SK-N-SH (cell line): Measurements from ENCODE around the gene RBM47. TPM values are rescaled to one million over a fixed set of nuclear protein-coding genes. Genes with fewer than 3 reads are reported as not detected.
A peak's percentile ranks its signal among the peaks of the same experiment; 100 is the strongest.

Source experiments
- CHD2 ChIP-seq: fragments of 150-350 bp; IDR thresholded peaks from 2 replicates; pipeline ENCODE4 v1.6.1; 2018; ENCODE audit warnings: low read length; ENCODE audit not compliant: partially characterized antibody
- FOXM1 ChIP-seq: IDR thresholded peaks from 2 replicates; pipeline ENCODE4 v1.4.0; 2012; ENCODE audit warnings: low read depth, mild to moderate bottlenecking
- GABPA ChIP-seq: IDR thresholded peaks from 2 replicates; pipeline ENCODE4 v1.4.0; 2012; ENCODE audit warnings: low read depth, mild to moderate bottlenecking
- GATA2 ChIP-seq: sonication (generic); formaldehyde crosslinking; IDR thresholded peaks from 2 replicates; pipeline ENCODE4 v1.5.0; 2020; ENCODE audit warnings: mild to moderate bottlenecking, missing genetic modification reagents
- JUND ChIP-seq: IDR thresholded peaks from 2 replicates; pipeline ENCODE4 v1.4.0; 2012
- MXI1 ChIP-seq: IDR thresholded peaks from 2 replicates; pipeline ENCODE4 v1.6.1; 2012; ENCODE audit warnings: mild to moderate bottlenecking, low read depth, low read length, improper control_type of control experiment
- NFIC ChIP-seq: IDR thresholded peaks from 2 replicates; pipeline ENCODE4 v1.4.0; 2012; ENCODE audit warnings: borderline replicate concordance
- NRF1 ChIP-seq: IDR thresholded peaks from 2 replicates; pipeline ENCODE4 v1.6.1; 2012; ENCODE audit warnings: low read depth, mild to moderate bottlenecking, low read length
- RAD21 ChIP-seq: IDR thresholded peaks from 2 replicates; pipeline ENCODE4 v1.6.1; 2012; ENCODE audit warnings: mild to moderate bottlenecking, low read length
- RFX5 ChIP-seq: IDR thresholded peaks from 2 replicates; pipeline ENCODE4 v1.6.1; 2012; ENCODE audit warnings: mild to moderate bottlenecking, improper control_type of control experiment, low read length
- SIN3A ChIP-seq: IDR thresholded peaks from 2 replicates; pipeline ENCODE4 v1.6.1; 2012; ENCODE audit warnings: low read depth, mild to moderate bottlenecking, low read length, moderate library complexity, borderline replicate concordance
- SMC3 ChIP-seq: IDR thresholded peaks from 2 replicates; pipeline ENCODE4 v1.6.1; 2012; ENCODE audit warnings: low read depth, low read length, improper control_type of control experiment
- TAF1 ChIP-seq: IDR thresholded peaks from 2 replicates; pipeline ENCODE4 v1.6.1; 2012; ENCODE audit warnings: low read depth, mild to moderate bottlenecking, low read length, moderate library complexity, borderline replicate concordance
- TCF12 ChIP-seq: IDR thresholded peaks from 2 replicates; pipeline ENCODE4 v1.4.0; 2012
- polyA plus RNA-seq, 3 experiments: library from polyadenylated mRNA; depleted of rRNA; stranded (reverse); fragments of >200 nt; gene quantifications; 2 replicates each; pipeline ENCODE4 v1.2.3, GENCODE V29; 2012
- TF ChIP-seq, protein P1 (sequence below): IDR thresholded peaks from 2 replicates; pipeline ENCODE4 v1.6.1; 2012; ENCODE audit warnings: mild to moderate bottlenecking, low read depth, low read length, moderate library complexity
- TF ChIP-seq, protein P2 (sequence below): fragments of 150-350 bp; IDR thresholded peaks from 2 replicates; pipeline ENCODE4 v1.6.1; 2017; ENCODE audit warnings: antibody characterized with exemption, low read length, low read depth, borderline replicate concordance
- TF ChIP-seq, protein P3 (sequence below): fragments of 200-600 bp; sonication (generic); IDR thresholded peaks from 2 replicates; pipeline ENCODE4 v1.6.1; 2017; ENCODE audit warnings: antibody characterized with exemption, mild to moderate bottlenecking, moderate library complexity
- TF ChIP-seq, protein P4 (sequence below): IDR thresholded peaks from 2 replicates; pipeline ENCODE4 v1.4.0; 2012; ENCODE audit warnings: low read depth, borderline replicate concordance

Gene RBM47
- polyA plus RNA-seq, 1 of the 3 experiments (the other 2 are of a cell fraction), result 6.8 TPM

DNA sequence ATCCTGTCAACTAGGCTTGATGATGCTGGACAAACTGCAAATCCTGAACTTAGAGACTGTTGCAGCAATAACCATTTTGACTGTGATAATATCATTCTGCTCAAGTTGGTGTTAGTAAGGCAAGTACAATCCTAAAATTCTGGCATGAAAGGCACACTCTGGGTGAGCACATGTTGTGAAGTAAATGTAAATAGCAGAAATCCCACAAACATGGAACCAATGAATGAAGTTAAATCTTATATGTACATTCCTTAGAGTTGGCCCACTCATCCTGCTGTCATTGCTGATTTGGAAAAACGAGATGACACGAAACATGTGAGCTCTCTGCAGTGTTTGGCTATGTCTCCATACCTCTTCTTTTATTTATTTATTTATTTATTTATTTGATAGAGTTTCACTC is 21.0 kb downstream of the RBM47 start (continued):
- TF ChIP-seq TAF1 (no peak), FOXM1 (peak; percentile 43; the same call in 1 of the 2 replicates), TCF12 (peak; percentile 99), SMC3 (no peak), GATA2 (no peak), SIN3A (no peak), NFIC (peak; percentile 80), NRF1 (no peak), RFX5 (no peak), MXI1 (no peak), CHD2 (no peak), RAD21 (no peak), GABPA (no peak), JUND (peak; percentile 84)
- TF ChIP-seq, protein P1, sequence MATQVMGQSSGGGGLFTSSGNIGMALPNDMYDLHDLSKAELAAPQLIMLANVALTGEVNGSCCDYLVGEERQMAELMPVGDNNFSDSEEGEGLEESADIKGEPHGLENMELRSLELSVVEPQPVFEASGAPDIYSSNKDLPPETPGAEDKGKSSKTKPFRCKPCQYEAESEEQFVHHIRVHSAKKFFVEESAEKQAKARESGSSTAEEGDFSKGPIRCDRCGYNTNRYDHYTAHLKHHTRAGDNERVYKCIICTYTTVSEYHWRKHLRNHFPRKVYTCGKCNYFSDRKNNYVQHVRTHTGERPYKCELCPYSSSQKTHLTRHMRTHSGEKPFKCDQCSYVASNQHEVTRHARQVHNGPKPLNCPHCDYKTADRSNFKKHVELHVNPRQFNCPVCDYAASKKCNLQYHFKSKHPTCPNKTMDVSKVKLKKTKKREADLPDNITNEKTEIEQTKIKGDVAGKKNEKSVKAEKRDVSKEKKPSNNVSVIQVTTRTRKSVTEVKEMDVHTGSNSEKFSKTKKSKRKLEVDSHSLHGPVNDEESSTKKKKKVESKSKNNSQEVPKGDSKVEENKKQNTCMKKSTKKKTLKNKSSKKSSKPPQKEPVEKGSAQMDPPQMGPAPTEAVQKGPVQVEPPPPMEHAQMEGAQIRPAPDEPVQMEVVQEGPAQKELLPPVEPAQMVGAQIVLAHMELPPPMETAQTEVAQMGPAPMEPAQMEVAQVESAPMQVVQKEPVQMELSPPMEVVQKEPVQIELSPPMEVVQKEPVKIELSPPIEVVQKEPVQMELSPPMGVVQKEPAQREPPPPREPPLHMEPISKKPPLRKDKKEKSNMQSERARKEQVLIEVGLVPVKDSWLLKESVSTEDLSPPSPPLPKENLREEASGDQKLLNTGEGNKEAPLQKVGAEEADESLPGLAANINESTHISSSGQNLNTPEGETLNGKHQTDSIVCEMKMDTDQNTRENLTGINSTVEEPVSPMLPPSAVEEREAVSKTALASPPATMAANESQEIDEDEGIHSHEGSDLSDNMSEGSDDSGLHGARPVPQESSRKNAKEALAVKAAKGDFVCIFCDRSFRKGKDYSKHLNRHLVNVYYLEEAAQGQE, result no peak
- TF ChIP-seq, protein P2, sequence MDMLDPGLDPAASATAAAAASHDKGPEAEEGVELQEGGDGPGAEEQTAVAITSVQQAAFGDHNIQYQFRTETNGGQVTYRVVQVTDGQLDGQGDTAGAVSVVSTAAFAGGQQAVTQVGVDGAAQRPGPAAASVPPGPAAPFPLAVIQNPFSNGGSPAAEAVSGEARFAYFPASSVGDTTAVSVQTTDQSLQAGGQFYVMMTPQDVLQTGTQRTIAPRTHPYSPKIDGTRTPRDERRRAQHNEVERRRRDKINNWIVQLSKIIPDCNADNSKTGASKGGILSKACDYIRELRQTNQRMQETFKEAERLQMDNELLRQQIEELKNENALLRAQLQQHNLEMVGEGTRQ, result no peak
- TF ChIP-seq, protein P3, sequence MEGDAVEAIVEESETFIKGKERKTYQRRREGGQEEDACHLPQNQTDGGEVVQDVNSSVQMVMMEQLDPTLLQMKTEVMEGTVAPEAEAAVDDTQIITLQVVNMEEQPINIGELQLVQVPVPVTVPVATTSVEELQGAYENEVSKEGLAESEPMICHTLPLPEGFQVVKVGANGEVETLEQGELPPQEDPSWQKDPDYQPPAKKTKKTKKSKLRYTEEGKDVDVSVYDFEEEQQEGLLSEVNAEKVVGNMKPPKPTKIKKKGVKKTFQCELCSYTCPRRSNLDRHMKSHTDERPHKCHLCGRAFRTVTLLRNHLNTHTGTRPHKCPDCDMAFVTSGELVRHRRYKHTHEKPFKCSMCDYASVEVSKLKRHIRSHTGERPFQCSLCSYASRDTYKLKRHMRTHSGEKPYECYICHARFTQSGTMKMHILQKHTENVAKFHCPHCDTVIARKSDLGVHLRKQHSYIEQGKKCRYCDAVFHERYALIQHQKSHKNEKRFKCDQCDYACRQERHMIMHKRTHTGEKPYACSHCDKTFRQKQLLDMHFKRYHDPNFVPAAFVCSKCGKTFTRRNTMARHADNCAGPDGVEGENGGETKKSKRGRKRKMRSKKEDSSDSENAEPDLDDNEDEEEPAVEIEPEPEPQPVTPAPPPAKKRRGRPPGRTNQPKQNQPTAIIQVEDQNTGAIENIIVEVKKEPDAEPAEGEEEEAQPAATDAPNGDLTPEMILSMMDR, result no peak
- TF ChIP-seq, protein P4, sequence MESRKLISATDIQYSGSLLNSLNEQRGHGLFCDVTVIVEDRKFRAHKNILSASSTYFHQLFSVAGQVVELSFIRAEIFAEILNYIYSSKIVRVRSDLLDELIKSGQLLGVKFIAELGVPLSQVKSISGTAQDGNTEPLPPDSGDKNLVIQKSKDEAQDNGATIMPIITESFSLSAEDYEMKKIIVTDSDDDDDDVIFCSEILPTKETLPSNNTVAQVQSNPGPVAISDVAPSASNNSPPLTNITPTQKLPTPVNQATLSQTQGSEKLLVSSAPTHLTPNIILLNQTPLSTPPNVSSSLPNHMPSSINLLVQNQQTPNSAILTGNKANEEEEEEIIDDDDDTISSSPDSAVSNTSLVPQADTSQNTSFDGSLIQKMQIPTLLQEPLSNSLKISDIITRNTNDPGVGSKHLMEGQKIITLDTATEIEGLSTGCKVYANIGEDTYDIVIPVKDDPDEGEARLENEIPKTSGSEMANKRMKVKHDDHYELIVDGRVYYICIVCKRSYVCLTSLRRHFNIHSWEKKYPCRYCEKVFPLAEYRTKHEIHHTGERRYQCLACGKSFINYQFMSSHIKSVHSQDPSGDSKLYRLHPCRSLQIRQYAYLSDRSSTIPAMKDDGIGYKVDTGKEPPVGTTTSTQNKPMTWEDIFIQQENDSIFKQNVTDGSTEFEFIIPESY, result 0 out of 2 replicates have a peak, but pooled peaks have one; percentile 44
